ENCODE measurements around the gene FBXL13.

DNA sequence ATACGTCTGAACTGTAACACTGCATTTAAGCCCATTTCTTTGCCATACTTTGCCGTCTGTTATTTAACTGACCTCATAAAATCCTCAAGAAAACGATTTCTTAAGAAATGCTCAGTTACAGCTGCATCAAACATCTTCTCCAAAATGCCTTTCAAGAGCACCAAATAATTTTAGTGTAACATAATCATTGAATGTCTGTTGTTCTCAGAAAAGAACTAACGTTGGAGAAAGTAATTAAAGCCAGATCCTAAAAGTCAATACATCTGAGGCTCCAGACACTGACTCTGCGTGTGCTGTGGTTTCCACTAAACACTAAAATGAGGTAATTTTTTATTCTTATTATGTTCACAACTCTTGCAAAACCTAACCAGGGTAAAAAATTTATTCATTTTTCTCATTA, 225.5 kb downstream of the FBXL13 start:
- TF ChIP-seq EZH2phosphoT487 (IDR thresholded peaks at IDR 0.05; ENCODE audit: unreplicated experiment) (no peak), POLR2AphosphoS5 (IDR thresholded peaks at IDR 0.05; ENCODE audit: low read depth) (no peak)
- TF ChIP-seq, protein P1, sequence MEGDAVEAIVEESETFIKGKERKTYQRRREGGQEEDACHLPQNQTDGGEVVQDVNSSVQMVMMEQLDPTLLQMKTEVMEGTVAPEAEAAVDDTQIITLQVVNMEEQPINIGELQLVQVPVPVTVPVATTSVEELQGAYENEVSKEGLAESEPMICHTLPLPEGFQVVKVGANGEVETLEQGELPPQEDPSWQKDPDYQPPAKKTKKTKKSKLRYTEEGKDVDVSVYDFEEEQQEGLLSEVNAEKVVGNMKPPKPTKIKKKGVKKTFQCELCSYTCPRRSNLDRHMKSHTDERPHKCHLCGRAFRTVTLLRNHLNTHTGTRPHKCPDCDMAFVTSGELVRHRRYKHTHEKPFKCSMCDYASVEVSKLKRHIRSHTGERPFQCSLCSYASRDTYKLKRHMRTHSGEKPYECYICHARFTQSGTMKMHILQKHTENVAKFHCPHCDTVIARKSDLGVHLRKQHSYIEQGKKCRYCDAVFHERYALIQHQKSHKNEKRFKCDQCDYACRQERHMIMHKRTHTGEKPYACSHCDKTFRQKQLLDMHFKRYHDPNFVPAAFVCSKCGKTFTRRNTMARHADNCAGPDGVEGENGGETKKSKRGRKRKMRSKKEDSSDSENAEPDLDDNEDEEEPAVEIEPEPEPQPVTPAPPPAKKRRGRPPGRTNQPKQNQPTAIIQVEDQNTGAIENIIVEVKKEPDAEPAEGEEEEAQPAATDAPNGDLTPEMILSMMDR (conservative IDR thresholded peaks at IDR 0.05; ENCODE audit: low read depth in 2 of 2), result no peak
- TF ChIP-seq, protein P2, sequence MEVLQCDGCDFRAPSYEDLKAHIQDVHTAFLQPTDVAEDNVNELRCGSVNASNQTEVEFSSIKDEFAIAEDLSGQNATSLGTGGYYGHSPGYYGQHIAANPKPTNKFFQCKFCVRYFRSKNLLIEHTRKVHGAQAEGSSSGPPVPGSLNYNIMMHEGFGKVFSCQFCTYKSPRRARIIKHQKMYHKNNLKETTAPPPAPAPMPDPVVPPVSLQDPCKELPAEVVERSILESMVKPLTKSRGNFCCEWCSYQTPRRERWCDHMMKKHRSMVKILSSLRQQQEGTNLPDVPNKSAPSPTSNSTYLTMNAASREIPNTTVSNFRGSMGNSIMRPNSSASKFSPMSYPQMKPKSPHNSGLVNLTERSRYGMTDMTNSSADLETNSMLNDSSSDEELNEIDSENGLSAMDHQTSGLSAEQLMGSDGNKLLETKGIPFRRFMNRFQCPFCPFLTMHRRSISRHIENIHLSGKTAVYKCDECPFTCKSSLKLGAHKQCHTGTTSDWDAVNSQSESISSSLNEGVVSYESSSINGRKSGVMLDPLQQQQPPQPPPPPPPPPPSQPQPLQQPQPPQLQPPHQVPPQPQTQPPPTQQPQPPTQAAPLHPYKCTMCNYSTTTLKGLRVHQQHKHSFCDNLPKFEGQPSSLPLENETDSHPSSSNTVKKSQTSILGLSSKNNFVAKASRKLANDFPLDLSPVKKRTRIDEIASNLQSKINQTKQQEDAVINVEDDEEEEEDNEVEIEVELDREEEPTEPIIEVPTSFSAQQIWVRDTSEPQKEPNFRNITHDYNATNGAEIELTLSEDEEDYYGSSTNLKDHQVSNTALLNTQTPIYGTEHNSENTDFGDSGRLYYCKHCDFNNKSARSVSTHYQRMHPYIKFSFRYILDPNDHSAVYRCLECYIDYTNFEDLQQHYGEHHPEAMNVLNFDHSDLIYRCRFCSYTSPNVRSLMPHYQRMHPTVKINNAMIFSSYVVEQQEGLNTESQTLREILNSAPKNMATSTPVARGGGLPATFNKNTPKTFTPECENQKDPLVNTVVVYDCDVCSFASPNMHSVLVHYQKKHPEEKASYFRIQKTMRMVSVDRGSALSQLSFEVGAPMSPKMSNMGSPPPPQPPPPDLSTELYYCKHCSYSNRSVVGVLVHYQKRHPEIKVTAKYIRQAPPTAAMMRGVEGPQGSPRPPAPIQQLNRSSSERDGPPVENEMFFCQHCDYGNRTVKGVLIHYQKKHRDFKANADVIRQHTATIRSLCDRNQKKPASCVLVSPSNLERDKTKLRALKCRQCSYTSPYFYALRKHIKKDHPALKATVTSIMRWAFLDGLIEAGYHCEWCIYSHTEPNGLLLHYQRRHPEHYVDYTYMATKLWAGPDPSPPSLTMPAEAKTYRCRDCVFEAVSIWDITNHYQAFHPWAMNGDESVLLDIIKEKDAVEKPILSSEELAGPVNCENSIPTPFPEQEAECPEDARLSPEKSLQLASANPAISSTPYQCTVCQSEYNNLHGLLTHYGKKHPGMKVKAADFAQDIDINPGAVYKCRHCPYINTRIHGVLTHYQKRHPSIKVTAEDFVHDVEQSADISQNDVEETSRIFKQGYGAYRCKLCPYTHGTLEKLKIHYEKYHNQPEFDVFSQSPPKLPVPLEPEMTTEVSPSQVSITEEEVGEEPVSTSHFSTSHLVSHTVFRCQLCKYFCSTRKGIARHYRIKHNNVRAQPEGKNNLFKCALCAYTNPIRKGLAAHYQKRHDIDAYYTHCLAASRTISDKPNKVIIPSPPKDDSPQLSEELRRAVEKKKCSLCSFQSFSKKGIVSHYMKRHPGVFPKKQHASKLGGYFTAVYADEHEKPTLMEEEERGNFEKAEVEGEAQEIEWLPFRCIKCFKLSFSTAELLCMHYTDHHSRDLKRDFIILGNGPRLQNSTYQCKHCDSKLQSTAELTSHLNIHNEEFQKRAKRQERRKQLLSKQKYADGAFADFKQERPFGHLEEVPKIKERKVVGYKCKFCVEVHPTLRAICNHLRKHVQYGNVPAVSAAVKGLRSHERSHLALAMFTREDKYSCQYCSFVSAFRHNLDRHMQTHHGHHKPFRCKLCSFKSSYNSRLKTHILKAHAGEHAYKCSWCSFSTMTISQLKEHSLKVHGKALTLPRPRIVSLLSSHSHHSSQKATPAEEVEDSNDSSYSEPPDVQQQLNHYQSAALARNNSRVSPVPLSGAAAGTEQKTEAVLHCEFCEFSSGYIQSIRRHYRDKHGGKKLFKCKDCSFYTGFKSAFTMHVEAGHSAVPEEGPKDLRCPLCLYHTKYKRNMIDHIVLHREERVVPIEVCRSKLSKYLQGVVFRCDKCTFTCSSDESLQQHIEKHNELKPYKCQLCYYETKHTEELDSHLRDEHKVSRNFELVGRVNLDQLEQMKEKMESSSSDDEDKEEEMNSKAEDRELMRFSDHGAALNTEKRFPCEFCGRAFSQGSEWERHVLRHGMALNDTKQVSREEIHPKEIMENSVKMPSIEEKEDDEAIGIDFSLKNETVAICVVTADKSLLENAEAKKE (CRISPR knock-in tag; IDR thresholded peaks at IDR 0.05), result no peak

All from GM23338 (cell line).